T-helper 9 cell (primary cell): ENCODE results near the gene MAPKAPK2.

Experiments used
- DNase-seq: peaks from one replicate; pipeline ENCODE4 v3.0.0-alpha.2; 2020

Gene MAPKAPK2

GRCh38 chr1:206661161-206661820 lies 23.4 kb upstream of the MAPKAPK2 start:
- no peak for DNase-seq

GRCh38 chr1:206662396-206663092 lies 22.2 kb upstream of the MAPKAPK2 start:
- no peak for DNase-seq

- DNase-seq, result no peak
Observed at GRCh38 chr1:206663362-206663761, 21.3 kb upstream of the MAPKAPK2 start.

- peak; percentile 59 for DNase-seq
Observed at GRCh38 chr1:206663832-206664652, 20.7 kb upstream of the MAPKAPK2 start.

- no peak for DNase-seq
Observed at GRCh38 chr1:206664740-206665139, 20.0 kb upstream of the MAPKAPK2 start.

- no peak for DNase-seq
Observed at GRCh38 chr1:206666031-206666561, 18.6 kb upstream of the MAPKAPK2 start.

- DNase-seq, result no peak
Observed at GRCh38 chr1:206666954-206667665, 17.6 kb upstream of the MAPKAPK2 start.

- no peak for DNase-seq
Observed at GRCh38 chr1:206668351-206668750, 16.4 kb upstream of the MAPKAPK2 start.

- no peak for DNase-seq
Observed at GRCh38 chr1:206668874-206669410, 15.8 kb upstream of the MAPKAPK2 start.

GRCh38 chr1:206672011-206672688 lies 12.6 kb upstream of the MAPKAPK2 start:
- DNase-seq, result no peak

- DNase-seq, result no peak
Observed at GRCh38 chr1:206672844-206673758, 11.6 kb upstream of the MAPKAPK2 start.

- DNase-seq, result no peak
Observed at GRCh38 chr1:206674236-206674635, 10.5 kb upstream of the MAPKAPK2 start.

GRCh38 chr1:206674745-206675175 lies 9.9 kb upstream of the MAPKAPK2 start:
- DNase-seq, result no peak

GRCh38 chr1:206676499-206676898 lies 8.2 kb upstream of the MAPKAPK2 start:
- no peak for DNase-seq

GRCh38 chr1:206678490-206678889 lies 6.2 kb upstream of the MAPKAPK2 start:
- DNase-seq, result no peak

- no peak for DNase-seq
Observed at GRCh38 chr1:206679738-206680211, 4.9 kb upstream of the MAPKAPK2 start.

GRCh38 chr1:206680279-206680678 lies 4.4 kb upstream of the MAPKAPK2 start:
- no peak for DNase-seq

- no peak for DNase-seq
Observed at GRCh38 chr1:206681359-206681758, 3.3 kb upstream of the MAPKAPK2 start.

GRCh38 chr1:206682111-206682510 lies 2.6 kb upstream of the MAPKAPK2 start:
- DNase-seq, result no peak

GRCh38 chr1:206683313-206683712 lies 1.4 kb upstream of the MAPKAPK2 start:
- no peak for DNase-seq
